ENCODE measurements around the gene ATAD3C.
A peak's percentile ranks its signal among the peaks of the same experiment; 100 is the strongest.
"Not testable (repeated sequence)": the region's sequence is repeated elsewhere in the genome, so short reads cannot be mapped to it uniquely, and the experiment has no call there.

ATAD3C gene, protein sequence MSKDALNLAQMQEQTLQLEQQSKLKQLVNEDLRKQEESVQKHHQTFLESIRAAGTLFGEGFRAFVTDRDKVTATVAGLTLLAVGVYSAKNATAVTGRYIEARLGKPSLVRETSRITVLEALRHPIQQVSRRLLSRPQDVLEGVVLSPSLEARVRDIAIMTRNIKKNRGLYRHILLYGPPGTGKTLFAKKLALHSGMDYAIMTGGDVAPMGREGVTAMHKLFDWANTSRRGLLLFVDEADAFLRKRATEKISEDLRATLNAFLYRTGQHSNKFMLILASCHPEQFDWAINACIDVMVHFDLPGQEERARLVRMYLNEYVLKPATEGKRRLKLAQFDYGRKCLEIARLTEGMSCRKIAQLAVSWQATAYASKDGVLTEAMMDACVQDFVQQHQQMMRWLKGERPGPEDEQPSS

DNA sequence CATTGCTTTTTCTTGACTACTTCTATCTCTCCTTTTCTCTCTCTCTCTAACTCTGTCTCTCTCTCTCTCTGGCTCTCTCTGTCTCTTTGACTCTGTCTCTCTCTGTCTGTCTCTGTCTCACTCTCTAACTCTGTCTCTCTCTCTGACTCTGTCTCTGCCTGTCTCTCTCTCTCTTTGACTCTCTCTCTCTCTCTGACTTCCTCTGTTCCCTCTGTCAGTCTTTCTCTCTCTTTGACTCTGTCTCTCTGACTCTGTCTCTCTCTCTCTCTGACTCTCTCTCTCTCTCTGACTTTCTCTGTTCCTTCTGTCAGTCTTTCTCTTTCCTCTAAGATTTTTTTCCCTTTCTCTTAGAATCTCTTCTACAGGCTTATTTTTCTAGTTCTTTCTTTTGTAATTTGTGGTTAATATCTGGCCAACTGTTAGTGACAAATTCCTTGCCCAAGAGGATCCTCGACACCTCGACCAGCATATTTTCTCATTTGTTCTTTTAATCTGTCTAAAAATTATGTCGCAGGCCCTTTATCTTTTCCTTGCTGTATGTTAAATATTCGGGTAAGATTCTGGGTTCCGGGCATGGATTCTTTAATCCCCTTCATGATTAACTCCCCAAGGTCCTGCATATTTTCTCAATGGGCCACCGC, at the start of gene ATAD3C:
TSS of gene ATAD3C (plus strand) at position 591 of the 641 bp plus-strand sequence. CDS start 995 bp downstream, outside the sequence.
- DNase-seq (ENCODE audit: low spot score), result no peak

DNA sequence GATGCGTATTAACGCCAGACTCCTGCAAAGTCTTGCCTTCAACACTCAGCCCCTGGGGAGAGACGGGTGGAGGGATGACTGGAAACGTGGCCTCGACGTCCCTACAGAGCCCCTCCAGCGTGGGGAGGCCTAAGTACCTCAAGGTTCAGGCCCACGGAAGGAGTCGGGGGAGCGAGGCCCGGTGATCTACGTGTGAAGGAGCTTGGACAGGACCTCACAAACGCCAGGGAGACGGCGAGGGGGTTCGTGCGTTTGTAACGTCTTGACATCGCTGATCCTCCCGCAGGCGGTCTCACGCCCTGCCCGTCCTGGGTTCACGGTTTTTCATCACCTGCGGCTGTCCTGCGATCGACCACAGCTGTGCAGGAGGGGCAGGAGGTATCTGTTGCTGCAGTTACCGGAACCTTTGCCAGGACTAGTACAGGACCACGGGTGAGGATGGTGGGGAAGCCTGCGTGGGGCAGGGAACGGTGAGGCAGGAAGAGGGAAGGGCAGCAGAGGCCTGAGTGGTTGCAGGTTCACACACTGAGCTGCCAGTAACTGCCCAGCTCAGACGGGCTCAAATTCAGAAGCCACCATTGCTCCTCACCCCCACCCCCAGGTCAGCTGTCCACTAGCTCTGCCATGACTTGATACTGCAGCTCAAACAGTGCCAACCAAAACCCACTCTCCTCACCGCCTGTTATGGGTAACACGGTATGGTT, 49.5 kb upstream of the ATAD3C start:
- no peak for DNase-seq (ENCODE audit: low spot score)

DNA sequence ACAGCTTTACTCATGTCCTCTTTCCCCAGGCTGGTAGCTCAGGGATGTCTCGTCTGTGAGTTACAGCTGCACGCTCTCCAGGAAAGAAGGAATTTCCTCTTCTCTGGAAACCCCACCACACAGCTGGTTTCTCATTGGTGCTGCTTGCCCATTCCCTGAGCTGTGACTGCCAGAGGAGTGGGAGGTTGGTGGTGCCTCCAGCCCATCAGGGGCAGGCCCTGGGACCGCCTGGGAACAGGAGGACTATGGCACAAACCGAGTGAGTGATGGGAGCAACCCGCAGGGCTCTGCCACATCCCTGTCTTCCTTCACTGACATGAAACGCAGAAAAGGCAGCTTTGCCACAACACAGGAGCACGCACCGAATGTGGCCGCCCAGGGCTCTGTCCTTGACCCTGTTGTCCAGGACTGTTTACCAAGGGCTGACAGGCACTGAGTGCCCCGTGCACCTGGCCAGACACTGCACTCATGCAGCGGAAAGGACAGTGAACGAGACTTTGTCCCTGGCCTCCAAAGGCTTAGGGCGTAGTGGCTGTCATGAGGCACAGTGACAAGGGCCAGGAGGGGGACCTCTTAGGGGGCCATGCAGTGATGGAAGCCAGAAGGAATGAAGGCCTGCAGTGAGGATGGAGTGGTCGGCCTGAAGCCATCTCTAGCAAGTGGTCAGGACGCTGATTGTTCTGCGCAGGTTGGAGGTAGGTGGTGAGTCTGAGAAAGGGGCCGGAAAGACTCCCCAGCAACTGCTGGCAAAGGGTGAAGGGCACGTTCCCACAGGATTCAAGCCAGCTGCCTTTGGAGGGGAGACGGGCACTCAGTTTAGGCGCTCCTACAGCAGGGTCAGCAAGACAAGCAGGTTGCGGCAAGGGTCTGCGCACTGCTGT, 48.7 kb upstream of the ATAD3C start:
- no peak for DNase-seq (ENCODE audit: low spot score)

DNA sequence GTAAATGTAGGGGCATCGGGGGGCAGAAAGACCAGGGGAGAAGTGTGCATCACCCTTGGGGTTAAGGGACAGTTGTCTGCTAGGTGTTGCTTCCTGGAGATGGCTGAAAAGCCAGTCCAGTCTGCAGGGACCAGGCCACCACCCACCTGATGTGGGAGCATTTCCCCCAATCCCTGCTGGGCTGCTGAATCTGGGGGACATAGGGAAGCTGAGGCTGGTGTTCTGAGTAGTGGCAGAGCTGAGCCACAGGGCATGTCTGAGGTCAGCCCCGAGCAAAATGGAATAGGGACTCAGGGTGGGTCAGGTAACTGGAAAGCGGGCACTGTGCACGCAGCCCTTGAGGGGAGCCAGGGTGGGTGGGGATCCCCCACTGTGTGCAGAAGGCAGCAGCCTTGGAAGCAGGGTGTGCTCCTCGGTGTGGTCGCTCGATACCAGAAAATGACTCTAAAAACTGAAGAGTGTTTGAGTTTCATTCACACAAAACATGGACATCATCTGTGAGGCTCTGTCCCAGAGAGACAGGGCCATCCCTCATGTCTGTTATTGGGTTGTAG, 48.0 kb upstream of the ATAD3C start:
- DNase-seq (ENCODE audit: low spot score), result no peak

DNA sequence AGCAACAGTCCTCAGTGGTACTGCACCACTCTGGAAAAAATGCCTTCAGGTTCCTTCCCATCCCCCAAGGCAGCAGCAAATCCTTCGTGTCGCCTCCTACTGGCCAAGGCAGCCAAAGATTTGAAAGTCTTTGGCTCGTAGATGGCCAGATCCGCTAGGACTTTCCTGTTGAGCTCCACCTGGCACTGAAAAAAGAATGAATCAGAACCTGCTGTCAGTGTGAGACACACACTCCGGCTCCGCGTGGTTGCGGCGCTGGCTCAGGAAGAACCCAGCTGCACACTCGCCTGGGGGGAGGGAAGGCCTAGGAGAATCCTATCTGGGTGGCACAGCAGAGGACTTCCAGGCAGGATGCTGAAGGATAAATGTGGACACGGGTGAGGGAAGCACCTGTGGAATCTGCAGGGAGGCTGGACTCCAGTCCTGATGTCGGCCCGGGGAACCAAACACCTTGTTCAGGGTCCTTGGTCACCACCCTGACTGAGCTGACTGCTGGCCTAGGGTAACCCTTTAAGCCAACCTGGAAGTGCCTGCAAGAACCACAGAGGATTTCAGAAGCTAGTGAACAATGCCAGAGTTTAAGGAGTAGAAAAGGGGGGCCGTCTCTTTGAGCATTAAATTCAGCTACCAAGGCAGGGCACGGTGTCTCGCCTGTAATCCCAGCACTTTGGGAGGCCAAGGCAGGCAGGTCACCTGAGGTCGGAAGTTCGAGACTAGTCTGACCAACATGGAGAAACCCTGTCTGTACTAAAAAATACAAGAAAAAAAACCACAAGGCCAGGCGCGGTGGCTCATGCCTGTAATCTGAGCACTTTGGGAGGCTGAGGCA, 47.2 kb upstream of the ATAD3C start:
- no peak for DNase-seq (ENCODE audit: low spot score)

DNA sequence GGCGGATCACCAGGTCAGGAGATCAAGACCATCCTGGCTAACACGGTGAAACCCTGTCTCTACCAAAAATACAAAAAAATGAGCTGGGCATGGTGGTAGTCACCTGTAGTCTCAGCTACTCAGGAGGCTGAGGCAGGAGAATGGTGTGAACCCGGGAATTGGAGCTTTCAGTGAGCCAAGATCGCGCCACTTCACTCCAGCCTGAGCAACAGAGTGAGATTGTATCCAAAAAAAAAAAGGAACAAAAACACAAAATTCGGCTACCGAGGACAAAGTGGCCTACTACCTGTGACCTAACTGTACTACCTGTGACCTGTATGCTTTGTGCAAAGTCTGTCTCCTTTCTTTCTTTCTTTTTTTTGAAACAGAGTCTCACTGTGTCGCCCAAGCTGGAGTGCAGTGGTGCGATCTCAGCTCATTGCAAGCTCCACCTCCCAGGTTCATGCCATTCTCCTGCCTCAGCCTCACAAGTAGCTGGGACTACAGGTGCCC, 46.5 kb upstream of the ATAD3C start:
- not testable (repeated sequence) for DNase-seq (ENCODE audit: low spot score)

DNA sequence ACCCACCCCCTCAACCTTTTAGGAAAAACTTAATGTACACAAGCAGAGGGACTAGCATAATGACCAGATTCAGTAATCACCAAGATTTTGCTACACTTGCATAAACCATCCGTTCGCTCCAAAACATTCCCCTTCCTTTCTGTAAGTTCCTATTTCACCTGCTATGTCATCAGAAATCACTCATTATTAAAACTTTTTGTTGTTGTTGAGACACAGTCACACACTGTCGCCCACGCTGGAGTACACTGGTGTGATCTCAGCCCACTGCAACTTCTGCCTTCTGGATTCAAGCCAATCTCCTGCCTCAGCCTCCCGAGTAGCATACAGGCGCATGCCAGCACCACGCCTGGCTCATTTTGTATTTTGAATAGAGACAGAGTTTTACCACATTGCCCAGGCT, 45.8 kb upstream of the ATAD3C start:
- DNase-seq (ENCODE audit: low spot score), result no peak

DNA sequence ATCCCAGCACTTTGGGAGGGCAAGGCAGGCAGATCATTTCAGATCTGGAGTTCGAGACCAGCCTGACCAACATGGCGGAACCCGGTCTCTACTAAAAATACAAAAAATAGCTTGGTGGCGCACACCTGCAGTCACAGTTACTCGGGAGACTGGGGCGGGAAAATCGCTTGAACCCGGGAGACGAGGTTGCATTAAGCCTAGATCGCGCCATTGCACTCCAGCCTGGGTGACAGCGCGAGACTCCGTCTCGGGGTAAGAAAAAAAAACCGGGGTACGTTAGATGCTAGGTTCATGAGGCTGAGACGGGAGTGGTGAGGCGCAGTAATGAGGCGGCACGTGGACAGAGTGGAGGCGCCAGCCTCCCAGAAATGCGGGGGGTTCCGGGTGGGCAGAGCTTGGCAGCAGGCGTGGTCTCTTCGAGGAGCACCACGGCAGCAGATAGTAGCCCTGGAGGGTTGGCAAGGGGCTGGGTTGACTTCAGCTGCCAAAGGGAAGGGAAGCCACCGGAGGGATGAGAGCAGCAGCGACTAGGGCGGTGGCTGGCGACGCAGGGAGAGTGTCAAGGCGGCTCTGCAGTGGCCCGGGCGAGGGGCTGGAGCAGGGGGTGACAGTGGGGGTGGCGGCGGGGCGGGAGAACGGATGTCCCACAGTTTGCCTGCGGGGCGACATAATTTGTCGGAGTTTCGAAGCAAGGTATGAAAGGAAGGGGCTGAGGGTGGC, 43.2 kb upstream of the ATAD3C start:
- DNase-seq (ENCODE audit: low spot score), result no peak

DNA sequence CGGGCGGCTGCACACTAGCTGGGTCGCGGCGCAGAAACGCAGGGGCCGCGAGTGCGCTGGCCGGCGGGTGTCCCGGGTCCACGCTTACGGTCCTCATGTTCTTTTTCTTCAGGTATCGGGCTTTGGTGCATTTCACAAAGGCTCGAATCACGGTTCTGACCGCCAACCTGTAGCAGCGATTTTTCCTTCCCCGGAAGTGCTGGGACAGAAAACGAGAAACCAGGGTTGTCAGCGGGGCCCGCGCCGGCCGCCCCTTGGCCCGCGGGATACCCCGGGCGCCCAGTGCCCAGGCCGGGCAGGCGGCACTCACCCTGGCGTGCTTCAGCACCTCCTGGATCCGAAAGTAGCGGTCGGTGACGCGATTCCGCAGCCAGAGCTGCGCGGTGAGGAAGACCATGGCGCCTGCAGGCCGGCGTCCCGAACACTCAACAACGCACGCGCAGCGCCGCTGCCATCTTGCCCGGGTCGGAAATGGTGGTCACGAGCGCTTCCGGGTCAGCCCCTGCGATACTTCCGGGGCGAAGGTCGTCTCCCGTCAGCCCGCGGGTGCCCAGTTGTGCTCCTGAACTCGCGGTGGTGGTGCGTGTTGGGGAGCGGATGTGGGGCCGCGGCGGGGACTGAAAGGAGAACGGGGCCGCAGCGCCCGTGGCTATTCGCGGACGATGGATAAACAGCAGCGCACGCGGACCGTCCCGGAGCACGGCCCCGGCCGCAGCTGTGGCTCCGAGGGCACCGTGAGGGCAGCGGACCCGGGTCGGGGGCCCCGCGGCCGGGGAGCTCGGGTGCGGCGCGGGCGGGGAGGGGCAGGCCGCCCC, 42.5 kb upstream of the ATAD3C start, which contains the start of gene MRPL20:
TSS of gene MRPL20 (minus strand) at position 473 of the 815 bp plus-strand sequence. CDS start at position 397, 76 bp downstream.
- peak; percentile 89 for DNase-seq (ENCODE audit: low spot score)

DNA sequence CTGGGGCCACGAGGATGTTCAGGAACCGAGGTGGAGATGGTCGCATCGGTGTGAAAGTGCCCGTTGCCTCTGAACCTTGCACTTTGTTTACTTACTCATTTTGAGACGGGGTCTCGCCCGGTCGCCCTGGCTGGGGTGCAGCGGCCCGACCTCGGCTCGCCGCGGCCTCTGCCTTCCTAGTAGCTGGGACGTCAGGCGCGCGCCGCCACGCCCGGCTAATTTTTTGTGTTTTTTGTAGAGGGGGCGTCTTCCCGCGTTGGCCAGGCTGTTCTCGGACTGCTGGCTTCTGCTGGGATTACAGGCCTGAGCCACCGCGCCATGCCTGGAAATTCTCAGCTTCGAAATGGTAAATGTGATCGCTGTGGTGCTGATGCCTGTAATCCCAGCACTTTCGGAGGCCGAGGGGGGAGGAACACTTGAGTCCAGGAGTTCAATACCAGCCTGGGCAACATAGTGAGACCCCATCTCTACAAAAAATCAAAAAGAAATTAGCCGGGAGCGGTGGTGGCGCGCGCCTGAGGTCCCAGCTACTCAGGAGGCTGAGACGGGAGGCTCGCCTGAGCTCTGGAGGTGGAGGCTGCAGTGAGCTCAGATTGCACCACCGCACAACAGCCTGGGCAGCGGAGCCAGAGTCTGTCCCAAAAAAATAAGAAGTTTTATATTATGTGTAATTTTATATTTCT, 41.7 kb upstream of the ATAD3C start:
- no peak for DNase-seq (ENCODE audit: low spot score)

DNA sequence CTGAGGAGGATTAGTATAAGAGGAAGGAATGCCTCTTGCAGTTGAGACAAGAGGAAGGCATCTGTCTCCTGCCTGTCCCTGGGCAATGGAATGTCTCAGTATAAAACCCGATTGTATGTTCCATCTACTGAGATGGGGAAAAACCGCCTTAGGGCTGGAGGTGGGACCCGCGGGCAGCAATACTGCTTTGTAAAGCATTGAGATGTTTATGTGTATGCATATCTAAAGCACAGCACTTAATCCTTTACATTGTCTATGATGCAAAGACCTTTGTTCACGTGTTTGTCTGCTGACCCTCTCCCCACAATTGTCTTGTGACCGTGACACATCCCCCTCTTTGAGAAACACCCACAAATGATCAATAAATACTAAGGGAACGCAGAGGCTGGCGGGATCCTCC, 39.3 kb upstream of the ATAD3C start:
- DNase-seq (ENCODE audit: low spot score), result not testable (repeated sequence)

DNA sequence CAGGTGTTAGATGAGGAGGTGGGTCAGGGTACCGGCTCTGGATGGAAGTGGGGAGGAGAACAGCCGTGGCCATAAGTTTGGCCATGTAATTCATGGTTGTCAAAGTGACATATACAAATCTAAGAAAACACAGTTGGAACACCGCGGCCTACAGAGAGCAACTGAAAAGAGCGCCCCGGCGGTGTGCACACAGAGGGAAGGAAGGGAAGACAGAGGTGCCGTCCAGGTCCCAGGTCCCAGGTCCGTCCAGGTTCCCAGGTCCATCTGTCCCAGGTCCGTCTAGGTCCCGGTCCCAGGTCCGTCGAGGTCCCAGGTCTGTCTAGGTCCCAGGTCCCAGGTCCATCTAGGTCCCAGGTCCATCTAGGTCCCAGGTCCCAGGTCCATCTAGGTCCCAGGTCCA, 37.9 kb upstream of the ATAD3C start:
- no peak for DNase-seq (ENCODE audit: low spot score)

DNA sequence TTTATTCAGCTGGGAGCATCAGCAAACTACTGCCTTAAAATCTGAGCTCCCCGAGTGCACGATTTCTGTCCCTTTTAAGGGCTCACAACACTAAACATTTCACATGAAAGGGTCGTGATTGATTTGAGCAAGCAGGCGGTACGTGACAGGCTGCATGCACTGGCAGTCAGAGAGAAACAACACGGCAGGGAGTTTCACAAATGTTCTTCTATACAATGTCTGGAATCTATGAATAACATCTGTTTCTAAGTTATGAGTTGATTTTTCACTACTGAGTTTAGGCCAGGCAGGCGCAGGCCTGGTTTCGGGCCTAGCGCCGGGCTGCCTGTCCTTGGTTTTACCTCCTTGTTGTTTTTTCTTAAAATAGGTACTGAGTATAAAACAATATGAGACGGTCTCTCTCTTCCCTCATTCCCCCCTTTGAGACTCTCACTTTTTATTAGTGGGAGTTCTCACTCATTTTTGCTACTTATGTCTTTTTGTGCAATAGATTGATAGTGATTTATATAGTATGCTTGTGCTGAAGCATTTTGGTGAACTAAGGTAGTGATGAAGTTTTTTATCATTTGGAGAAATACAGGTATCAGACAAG, 37.1 kb upstream of the ATAD3C start:
- not testable (repeated sequence) for DNase-seq (ENCODE audit: low spot score)

DNA sequence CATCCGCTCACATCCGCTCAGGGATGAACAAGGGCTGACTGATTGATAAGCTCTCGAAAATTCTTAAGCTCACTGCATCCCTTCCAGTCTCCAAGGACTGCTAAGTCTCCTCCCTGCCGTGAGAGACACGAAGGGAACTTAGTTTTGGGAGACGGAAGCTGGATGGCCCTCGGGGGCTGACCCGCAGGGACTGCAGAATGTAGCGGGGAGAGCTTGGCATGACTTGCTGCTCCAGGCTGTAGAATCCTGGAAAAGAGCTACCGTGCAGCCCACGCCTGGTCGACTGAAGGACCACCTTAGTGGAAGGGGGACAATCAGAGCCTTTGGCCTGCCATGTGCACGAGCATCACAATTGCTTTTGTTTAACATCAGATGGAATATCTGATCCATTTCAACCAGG, 33.7 kb upstream of the ATAD3C start:
- no peak for DNase-seq (ENCODE audit: low spot score)

DNA sequence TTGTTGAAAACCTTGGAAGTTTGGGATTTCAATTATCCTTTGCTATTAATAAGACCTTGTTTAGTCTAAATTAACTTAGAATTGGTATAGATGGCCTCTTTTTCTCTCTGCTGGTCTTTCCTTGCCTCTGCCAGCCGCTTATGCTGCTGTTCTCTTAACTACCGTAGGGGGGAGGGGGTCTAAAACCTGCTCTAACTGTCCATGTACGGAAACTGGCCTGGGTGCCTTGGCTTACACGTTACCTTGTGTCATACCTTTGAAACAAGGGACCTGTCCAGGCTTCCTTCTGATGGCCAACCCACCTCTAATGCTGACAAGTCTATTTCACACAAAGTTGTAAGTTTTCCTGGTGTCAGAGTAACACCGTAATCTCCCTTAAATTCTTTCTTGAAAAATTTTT, 32.1 kb upstream of the ATAD3C start:
- DNase-seq (ENCODE audit: low spot score), result not testable (repeated sequence)

DNA sequence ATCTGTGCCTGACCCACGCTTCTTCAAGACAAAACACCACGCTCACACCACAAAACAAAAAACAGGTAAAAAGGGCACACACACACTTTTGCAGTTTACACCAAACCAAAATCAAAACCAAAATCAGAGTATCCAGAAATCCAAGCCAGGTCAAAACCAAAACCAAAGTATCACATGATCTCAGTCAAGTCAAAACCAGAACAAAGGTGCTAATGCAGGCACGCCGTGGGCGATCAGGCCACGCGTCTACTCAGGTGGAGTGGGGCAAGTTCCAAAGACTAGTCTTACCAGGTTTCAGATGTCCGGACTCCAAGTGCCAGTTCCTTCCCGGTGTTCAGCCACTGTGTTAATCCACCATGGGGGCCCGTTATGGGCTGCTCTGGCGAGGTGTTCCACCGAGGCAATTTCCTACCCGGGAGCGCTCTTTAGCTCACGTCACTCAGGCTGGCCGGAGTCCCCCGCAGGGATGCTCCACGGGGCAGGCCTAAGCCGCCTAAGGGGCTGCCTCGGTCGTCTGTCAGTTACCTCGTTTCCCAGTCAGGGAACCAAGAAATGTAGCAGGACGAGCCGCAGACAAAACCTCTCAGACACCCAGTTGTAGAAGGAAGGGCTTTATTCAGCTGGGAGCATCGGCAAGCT, 31.5 kb upstream of the ATAD3C start:
- DNase-seq (ENCODE audit: low spot score), result not testable (repeated sequence)

All from globus pallidus (tissue), 1 donor.